Kidney (tissue), 14 donors: ENCODE results near the gene CUL4A. TPM values are rescaled to one million over a fixed set of nuclear protein-coding genes. Genes with fewer than 3 reads are reported as not detected.

Experiments used
- DNase-seq, 5 donors: peaks; one replicate each; pipeline ENCODE4 v3.0.0-alpha.2; 2013 to 2020
- FAIRE-seq: peaks from 2 replicates; lab custom pipeline; 2012; peaks lifted over from hg19 to GRCh38; lab: Jason Lieb, UNC
- H3K27ac ChIP-seq, 2 donors: one replicate each; pipeline ENCODE4 v1.7.0; 2013; ENCODE audit warnings: low read depth in 2 of 2, low read length in 2 of 2, inconsistent platforms in 1 of 2
- H3K27me3 ChIP-seq: one replicate; pipeline ENCODE4 v1.7.1; 2013; ENCODE audit warnings: low read length, inconsistent platforms; ENCODE audit not compliant: control insufficient read depth, insufficient read depth
- H3K36me3 ChIP-seq, 3 donors: one replicate each; pipeline versions ENCODE4 v1.7.0 to v1.7.1; 2013; ENCODE audit warnings: low read length in 3 of 3, control low read depth in 1 of 3, inconsistent platforms in 1 of 3; ENCODE audit not compliant: insufficient read depth in 3 of 3, control insufficient read depth in 2 of 3
- H3K4me1 ChIP-seq, 3 donors: one replicate each; pipeline versions ENCODE4 v1.7.0 to v1.7.1; 2013; ENCODE audit warnings: low read length in 3 of 3, inconsistent platforms in 1 of 3, low read depth in 1 of 3; ENCODE audit not compliant: control insufficient read depth in 2 of 3, insufficient read depth in 2 of 3
- H3K4me3 ChIP-seq, 3 donors: one replicate each; pipeline versions ENCODE4 v1.7.0 to v1.8.1; 2013; ENCODE audit warnings: low read length in 3 of 3, control low read depth in 1 of 3, inconsistent platforms in 1 of 3
- H3K9ac ChIP-seq, 3 donors: one replicate each; pipeline versions ENCODE4 v1.7.0 to v1.7.1; 2013; ENCODE audit warnings: low read length in 3 of 3, control low read depth in 1 of 3, inconsistent platforms in 1 of 3
- H3K9me3 ChIP-seq, 3 donors: one replicate each; pipeline versions ENCODE4 v1.7.0 to v1.7.1; 2013; ENCODE audit warnings: low read length in 3 of 3, control low read depth in 1 of 3, inconsistent platforms in 1 of 3; ENCODE audit not compliant: control insufficient read depth in 2 of 3, insufficient read depth in 1 of 3
- intact Hi-C: fragments of 100-400 bp; cut with DNase I; formaldehyde crosslinking; loops from one replicate; pipeline ENCODE4 v1.11.1; 2022
- polyA plus RNA-seq: library from polyadenylated mRNA; stranded (reverse); fragments of 350-450 nt; fragmentation: Illumina TruSeq; extraction: RNeasy Lipid Tissue Mini Kit (QIAGEN cat#74804); gene quantifications from one replicate; pipeline ENCODE4 v1.2.3, GENCODE V29; 2014; ENCODE audit warnings: low read depth, low replicate concordance; ENCODE audit not compliant: insufficient read depth
- total RNA-seq: library from RNA; stranded (reverse); fragmentation: NEBNext Ultra II Directional; extraction: Animal tissue kit (Norgen Biotek cat#: 25700); gene quantifications from one replicate; pipeline ENCODE4 v1.2.1, GENCODE V29; 2021
- TF ChIP-seq, protein P1 (sequence below): IDR thresholded peaks from 3 replicates; pipeline ENCODE4 v1.5.1; 2012; ENCODE audit warnings: mild to moderate bottlenecking, moderate library complexity, borderline replicate concordance; ENCODE audit not compliant: insufficient read depth; ENCODE audit errors: extremely low read depth
- donor health status: control.
- donor health status: control.
- donor health status: control.
- donor health status: control.
- donor health status: control.
- donor health status: DM: yes; HTN: yes; CAD: no.
- donor health status: Normal renal cell carcinoma (clear cell type).

CUL4A gene
- total and polyA plus RNA-seq, 2 donors from 2014 or later: 26.5 to 62.5 TPM

- Histone ChIP-seq H3K27ac (no peak overlapping the region), H3K4me1 (no peaks in the 10 kb centered on the region), H3K9me3 (no peaks in the 10 kb centered on the region), H3K36me3 (peaks cover 9 to 28% (median 24%) of the 10 kb centered on the region in 3 donors), H3K9ac (no peak overlapping the region), H3K27me3 (no peaks in the 10 kb centered on the region), H3K4me3 (no peak overlapping the region)
- intact Hi-C loops: no loop called here
- TF ChIP-seq, protein P1, sequence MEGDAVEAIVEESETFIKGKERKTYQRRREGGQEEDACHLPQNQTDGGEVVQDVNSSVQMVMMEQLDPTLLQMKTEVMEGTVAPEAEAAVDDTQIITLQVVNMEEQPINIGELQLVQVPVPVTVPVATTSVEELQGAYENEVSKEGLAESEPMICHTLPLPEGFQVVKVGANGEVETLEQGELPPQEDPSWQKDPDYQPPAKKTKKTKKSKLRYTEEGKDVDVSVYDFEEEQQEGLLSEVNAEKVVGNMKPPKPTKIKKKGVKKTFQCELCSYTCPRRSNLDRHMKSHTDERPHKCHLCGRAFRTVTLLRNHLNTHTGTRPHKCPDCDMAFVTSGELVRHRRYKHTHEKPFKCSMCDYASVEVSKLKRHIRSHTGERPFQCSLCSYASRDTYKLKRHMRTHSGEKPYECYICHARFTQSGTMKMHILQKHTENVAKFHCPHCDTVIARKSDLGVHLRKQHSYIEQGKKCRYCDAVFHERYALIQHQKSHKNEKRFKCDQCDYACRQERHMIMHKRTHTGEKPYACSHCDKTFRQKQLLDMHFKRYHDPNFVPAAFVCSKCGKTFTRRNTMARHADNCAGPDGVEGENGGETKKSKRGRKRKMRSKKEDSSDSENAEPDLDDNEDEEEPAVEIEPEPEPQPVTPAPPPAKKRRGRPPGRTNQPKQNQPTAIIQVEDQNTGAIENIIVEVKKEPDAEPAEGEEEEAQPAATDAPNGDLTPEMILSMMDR: no peak
- no peak for DNase-seq
- FAIRE-seq: no peak
Observed at GRCh38 chr13:113187883-113188665, 21.3 kb upstream of the CUL4A start.

DNA sequence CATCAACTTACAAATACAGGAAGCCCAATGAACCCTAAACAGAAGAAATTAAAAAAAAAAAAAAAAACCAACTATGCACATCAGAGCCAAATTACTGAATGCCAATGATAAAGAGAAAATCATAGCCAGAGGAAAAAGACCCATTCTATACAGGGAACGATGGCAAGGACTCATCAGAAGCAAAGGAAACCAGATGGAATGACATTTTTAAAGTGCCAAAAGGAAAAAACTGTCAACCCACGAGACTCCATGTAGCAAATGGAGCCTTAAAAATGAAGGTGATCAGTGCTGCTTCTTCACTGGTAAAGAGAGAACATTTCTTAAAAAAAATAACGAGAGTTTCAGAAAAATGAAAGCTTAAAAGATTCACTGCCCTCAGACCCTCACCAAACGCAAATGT lies 19.2 kb upstream of the CUL4A start:
- Histone ChIP-seq H3K9ac (no peak overlapping the region), H3K27ac (no peak overlapping the region), H3K36me3 (peaks cover 8 to 19% (median 17%) of the 10 kb centered on the region in 3 donors), H3K4me1 (no peaks in the 10 kb centered on the region), H3K27me3 (no peaks in the 10 kb centered on the region), H3K9me3 (no peaks in the 10 kb centered on the region), H3K4me3 (no peak overlapping the region)
- TF ChIP-seq, protein P1: no peak
- intact Hi-C loops: no loop called here
- FAIRE-seq (no peak), DNase-seq (no peak)

DNA sequence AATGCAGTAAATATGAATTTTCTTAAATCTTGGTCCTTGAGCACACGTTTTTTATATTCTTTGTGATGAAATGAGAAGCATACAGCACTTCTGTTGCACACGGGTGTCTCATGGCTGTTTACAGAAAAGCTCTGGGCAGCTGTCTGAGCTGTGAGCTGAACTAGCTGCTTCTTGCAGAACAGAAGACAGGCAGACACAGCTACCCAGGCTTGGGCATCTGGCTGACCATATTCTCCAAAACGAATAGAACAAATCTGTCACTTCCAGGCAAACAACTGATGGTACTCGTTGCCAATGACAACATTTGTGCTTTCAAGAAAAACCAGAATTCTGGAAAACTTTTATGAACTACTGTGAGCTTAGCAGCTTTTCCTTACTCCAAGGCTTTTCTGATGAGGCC lies 17.1 kb upstream of the CUL4A start:
- H3K36me3 ChIP-seq: peaks cover 15 to 31% (median 28%) of the 10 kb centered on the region in 3 donors
- no peaks in the 10 kb centered on the region for H3K27me3 ChIP-seq
- H3K9ac ChIP-seq: no peak overlapping the region
- H3K27ac ChIP-seq: no peak overlapping the region
- no peak for FAIRE-seq
- no peak overlapping the region for H3K4me3 ChIP-seq
- intact Hi-C loops: no loop called here
- H3K4me1 ChIP-seq: no peaks in the 10 kb centered on the region
- DNase-seq: no peak
- TF ChIP-seq, protein P1: no peak
- no peaks in the 10 kb centered on the region for H3K9me3 ChIP-seq
